Keratinocyte (primary cell): ENCODE measurements around the gene RELT. TPM values are rescaled to one million over a fixed set of nuclear protein-coding genes. Genes with fewer than 3 reads are reported as not detected.

Experiments
- DNase-seq: peaks from one replicate; pipeline ENCODE4 v3.0.0-alpha.2; 2011; ENCODE audit warnings: low read depth, missing footprints, low spot score
- FAIRE-seq: peaks from 2 replicates; lab custom pipeline; 2011; peaks lifted over from hg19 to GRCh38; lab: Jason Lieb, UNC
- H2AFZ ChIP-seq: 2 replicates; pipeline ENCODE4 v1.6.0; 2012; ENCODE audit warnings: low read length, control low read depth, inconsistent platforms; ENCODE audit not compliant: control insufficient read depth
- H3K27ac ChIP-seq: 2 replicates; pipeline ENCODE4 v1.5.1; 2011; ENCODE audit warnings: low read length; ENCODE audit not compliant: control insufficient read depth, insufficient read depth
- H3K27me3 ChIP-seq: 3 replicates; pipeline ENCODE4 v1.6.0; 2011; ENCODE audit warnings: low read length; ENCODE audit not compliant: control insufficient read depth, insufficient read depth; ENCODE audit errors: extremely low read depth
- H3K36me3 ChIP-seq, 2 experiments: 2 replicates in 1 of 2; 3 replicates in 1 of 2; pipeline ENCODE4 v1.5.1; 2011; ENCODE audit warnings: low read length in 2 of 2, mild to moderate bottlenecking in 1 of 2; ENCODE audit not compliant: control insufficient read depth in 2 of 2, insufficient read depth in 2 of 2; ENCODE audit errors: extremely low read depth in 1 of 2
- H3K4me1 ChIP-seq: 3 replicates; pipeline ENCODE4 v1.5.1; 2011; ENCODE audit warnings: low read length; ENCODE audit not compliant: control insufficient read depth, insufficient read depth; ENCODE audit errors: extremely low read depth
- H3K4me2 ChIP-seq: 3 replicates; pipeline ENCODE4 v1.6.0; 2011; ENCODE audit warnings: low read depth, low read length; ENCODE audit not compliant: control insufficient read depth, insufficient read depth; ENCODE audit errors: extremely low read depth
- H3K4me3 ChIP-seq, 3 experiments: fragments of 200-600 bp in 1 of 3; sonication (generic) in 1 of 3; 2 replicates in 2 of 3; 3 replicates in 1 of 3; pipeline ENCODE4 v1.5.1; 2011 to 2016; ENCODE audit warnings: low read length in 3 of 3, mild to moderate bottlenecking in 3 of 3, control low read depth in 2 of 3, inconsistent platforms in 1 of 3, low read depth in 1 of 3, mixed read lengths in 1 of 3, mixed run types in 1 of 3, moderate library complexity in 1 of 3; ENCODE audit not compliant: control insufficient read depth in 2 of 3, insufficient read depth in 2 of 3; ENCODE audit errors: extremely low read depth in 1 of 3
- H3K79me2 ChIP-seq: 2 replicates; pipeline ENCODE4 v1.6.0; 2012; ENCODE audit warnings: low read length; ENCODE audit not compliant: control insufficient read depth, insufficient read depth
- H3K9ac ChIP-seq: 3 replicates; pipeline ENCODE4 v1.6.0; 2011; ENCODE audit warnings: low read length; ENCODE audit not compliant: control insufficient read depth, insufficient read depth; ENCODE audit errors: extremely low read depth
- H3K9me1 ChIP-seq: 3 replicates; pipeline ENCODE4 v1.6.0; 2011; ENCODE audit warnings: low read length; ENCODE audit not compliant: control insufficient read depth, insufficient read depth; ENCODE audit errors: extremely low read depth
- H3K9me3 ChIP-seq: 2 replicates; pipeline ENCODE4 v1.5.1; 2012; ENCODE audit warnings: low read depth, low read length; ENCODE audit not compliant: control insufficient read depth
- H4K20me1 ChIP-seq: 3 replicates; pipeline ENCODE4 v1.6.0; 2011; ENCODE audit warnings: low read length; ENCODE audit not compliant: control insufficient read depth, insufficient read depth; ENCODE audit errors: extremely low read depth
- CTCF ChIP-seq, 3 experiments: IDR thresholded peaks in 1 of 3; conservative IDR thresholded peaks in 1 of 3; optimal IDR thresholded peaks in 1 of 3; 2 replicates in 2 of 3; 3 replicates in 1 of 3; pipeline versions ENCODE3 to v1.5.1; 2011; ENCODE audit warnings: low read length in 3 of 3, mild to moderate bottlenecking in 3 of 3, moderate library complexity in 2 of 3, control low read depth in 1 of 3, inconsistent platforms in 1 of 3; ENCODE audit not compliant: insufficient read depth in 2 of 3; ENCODE audit errors: extremely low read depth in 1 of 3
- EZH2 ChIP-seq: IDR thresholded peaks from one replicate; pipeline ENCODE4 v1.6.1; 2012; ENCODE audit warnings: inconsistent platforms, mild to moderate bottlenecking, low read length, moderate library complexity
- dilution Hi-C: fragments of 300-500 bp; cut with MboI; formaldehyde crosslinking; loops from one replicate; pipeline ENCODE4 v1.7.0; 2020; ENCODE audit warnings: low sequenced_read_pairs; ENCODE audit not compliant: extremely low pct_ligation_motif_present
- polyA plus RNA-seq, 5 experiments: library from polyadenylated mRNA; depleted of rRNA in 3 of 5; stranded (reverse) in 3 of 5; stranded (forward) in 1 of 5; unstranded in 1 of 5; fragments of >200 nt; gene quantifications; 1 replicate in 1 of 5; 2 replicates in 3 of 5; 3 replicates in 1 of 5; pipeline versions ENCODE4 v1.2.1 to v1.2.3, GENCODE V29; 2011 to 2012; ENCODE audit warnings: missing spikeins in 2 of 5, low read depth in 1 of 5, low replicate concordance in 1 of 5

The RELT gene
- polyA plus RNA-seq, 1 donor (not counting 4 experiments of a cell fraction or from before 2014, with no cell fraction given), result 4.2 TPM

GRCh38 chr11:73327812-73328364, 48.3 kb upstream of the RELT start:
- H3K27me3 ChIP-seq, result no peaks in the 10 kb centered on the region
- H3K4me2 ChIP-seq, result no peak overlapping the region
- H3K79me2 ChIP-seq, result no peaks in the 10 kb centered on the region
- peaks cover 6% of the 10 kb centered on the region for H3K4me1 ChIP-seq
- H2AFZ ChIP-seq, result no peak overlapping the region
- H3K9ac ChIP-seq, result no peak overlapping the region
- dilution Hi-C loops, result no loop called here
- FAIRE-seq (no peak), DNase-seq (no peak)
- H3K4me3 ChIP-seq, result no peak overlapping the region
- H3K9me1 ChIP-seq, result no peaks in the 10 kb centered on the region
- TF ChIP-seq EZH2, result no peak
- no peak for TF ChIP-seq CTCF (optimal IDR thresholded peaks at IDR 0.05 in 1 of 3, IDR thresholded peaks at IDR 0.05 in 1 of 3, conservative IDR thresholded peaks at IDR 0.05 in 1 of 3; ENCODE audit: extremely low read depth in 1 of 3, insufficient read depth in 2 of 3, low read length in 3 of 3)
- no peak overlapping the region for H3K27ac ChIP-seq
- no peaks in the 10 kb centered on the region for H3K9me3 ChIP-seq
- peaks cover 2% of the 10 kb centered on the region for H4K20me1 ChIP-seq
- no peaks in the 10 kb centered on the region for H3K36me3 ChIP-seq

GRCh38 chr11:73330569-73331093, 45.6 kb upstream of the RELT start:
- DNase-seq, result no peak
- Histone ChIP-seq H3K27me3 (no peaks in the 10 kb centered on the region), H3K9me3 (no peaks in the 10 kb centered on the region), H3K27ac (no peak overlapping the region), H3K4me1 (peaks cover 18% of the 10 kb centered on the region), H3K9me1 (no peaks in the 10 kb centered on the region), H3K36me3 (no peaks in the 10 kb centered on the region), H2AFZ (no peak overlapping the region), H4K20me1 (no peaks in the 10 kb centered on the region), H3K4me3 (no peak overlapping the region), H3K9ac (no peak overlapping the region), H3K4me2 (no peak overlapping the region), H3K79me2 (no peaks in the 10 kb centered on the region)
- dilution Hi-C loops, result no loop called here
- FAIRE-seq, result no peak
- TF ChIP-seq CTCF (optimal IDR thresholded peaks at IDR 0.05 in 1 of 3, IDR thresholded peaks at IDR 0.05 in 1 of 3, conservative IDR thresholded peaks at IDR 0.05 in 1 of 3; ENCODE audit: extremely low read depth in 1 of 3, insufficient read depth in 2 of 3, low read length in 3 of 3), result peak in 2 of 3 experiments; percentile 20 to 39
- TF ChIP-seq EZH2, result no peak
